ENCODE data around the gene PLEKHF1. TPM values are rescaled to one million over a fixed set of nuclear protein-coding genes. Genes with fewer than 3 reads are reported as not detected.

The PLEKHF1 gene
- total and polyA plus RNA-seq, 2 experiments from 2014 or later, result 10.1 to 25.1 TPM

- no peak overlapping the region for H3K27ac ChIP-seq (ENCODE audit: low read depth)
- H3K36me3 ChIP-seq (ENCODE audit: insufficient read depth), result no peaks in the 10 kb centered on the region
- peaks cover 10% of the 10 kb centered on the region for H3K9me3 Mint-ChIP-seq
- no peak overlapping the region for H3K27ac Mint-ChIP-seq
- DNase-seq (ENCODE audit: low spot score) (no peak), ATAC-seq (no peak)
- H3K9me2 ChIP-seq (ENCODE audit: insufficient read depth), result no peaks in the 10 kb centered on the region
- no peak overlapping the region for H3K4me2 ChIP-seq
- H2AFZ ChIP-seq, result no peak overlapping the region
- peaks cover 6% of the 10 kb centered on the region for H3K4me1 Mint-ChIP-seq
- H3K79me2 ChIP-seq (replicated peaks; ENCODE audit: insufficient read depth), result no peaks in the 10 kb centered on the region
- peaks cover 4% of the 10 kb centered on the region for H3K4me1 ChIP-seq (ENCODE audit: insufficient read depth)
- H3K27me3 ChIP-seq (ENCODE audit: insufficient read depth), result no peaks in the 10 kb centered on the region
- H3K36me3 Mint-ChIP-seq (ENCODE audit: low read depth), result no peaks in the 10 kb centered on the region
- no peaks in the 10 kb centered on the region for H3F3A ChIP-seq (replicated peaks; ENCODE audit: low read depth)
- H4K20me1 ChIP-seq (replicated peaks; ENCODE audit: insufficient read depth), result no peaks in the 10 kb centered on the region
- no peak overlapping the region for H3K4me3 ChIP-seq
- H3K27me3 Mint-ChIP-seq (ENCODE audit: insufficient read depth, low read depth, poor library complexity), result no peaks in the 10 kb centered on the region
- H3K4me3 Mint-ChIP-seq, result no peak overlapping the region
- TF ChIP-seq ZNF114 (CRISPR knock-in tag; IDR thresholded peaks at IDR 0.05) (no peak), STAT1 (IDR thresholded peaks at IDR 0.05; ENCODE audit: unreplicated experiment) (no peak), EZH2phosphoT487 (IDR thresholded peaks at IDR 0.05; ENCODE audit: unreplicated experiment) (no peak), NANOG (IDR thresholded peaks at IDR 0.05; ENCODE audit: borderline replicate concordance) (no peak), JUNB (IDR thresholded peaks at IDR 0.05; ENCODE audit: unreplicated experiment) (no peak), CTCF (conservative IDR thresholded peaks at IDR 0.05; ENCODE audit: low read depth in 2 of 2) (no peak), POLR2AphosphoS5 (IDR thresholded peaks at IDR 0.05; ENCODE audit: low read depth) (no peak), ETS1 (IDR thresholded peaks at IDR 0.05) (no peak), ZNF331 (CRISPR knock-in tag; IDR thresholded peaks at IDR 0.05; ENCODE audit: low read depth) (no peak)
Observed at GRCh38 chr19:29650772-29651387, 14.4 kb upstream of the PLEKHF1 start.

GRCh38 chr19:29651622-29652394 lies 13.5 kb upstream of the PLEKHF1 start:
- H3K4me3 ChIP-seq, result no peak overlapping the region
- H3K27me3 ChIP-seq (ENCODE audit: insufficient read depth), result no peaks in the 10 kb centered on the region
- H3K27ac ChIP-seq (ENCODE audit: low read depth), result no peak overlapping the region
- H3K27ac Mint-ChIP-seq, result no peak overlapping the region
- H3F3A ChIP-seq (replicated peaks; ENCODE audit: low read depth), result no peaks in the 10 kb centered on the region
- no peaks in the 10 kb centered on the region for H3K4me1 Mint-ChIP-seq
- H4K20me1 ChIP-seq (replicated peaks; ENCODE audit: insufficient read depth), result no peaks in the 10 kb centered on the region
- H3K36me3 Mint-ChIP-seq (ENCODE audit: low read depth), result no peaks in the 10 kb centered on the region
- H3K9me3 Mint-ChIP-seq, result peaks cover 10% of the 10 kb centered on the region
- no peaks in the 10 kb centered on the region for H3K27me3 Mint-ChIP-seq (ENCODE audit: insufficient read depth, low read depth, poor library complexity)
- H3K4me3 Mint-ChIP-seq, result no peak overlapping the region
- H3K36me3 ChIP-seq (ENCODE audit: insufficient read depth), result no peaks in the 10 kb centered on the region
- ATAC-seq (no peak), DNase-seq (ENCODE audit: low spot score) (no peak)
- H3K9me2 ChIP-seq (ENCODE audit: insufficient read depth), result no peaks in the 10 kb centered on the region
- H3K79me2 ChIP-seq (replicated peaks; ENCODE audit: insufficient read depth), result no peaks in the 10 kb centered on the region
- H2AFZ ChIP-seq, result no peak overlapping the region
- no peak overlapping the region for H3K4me2 ChIP-seq
- H3K4me1 ChIP-seq (ENCODE audit: insufficient read depth), result no peaks in the 10 kb centered on the region
- TF ChIP-seq CREB1 (CRISPR knock-in tag; IDR thresholded peaks at IDR 0.05; ENCODE audit: low read depth), result no peak
- TF ChIP-seq CTCF (conservative IDR thresholded peaks at IDR 0.05; ENCODE audit: low read depth in 2 of 2), result no peak
- no peak for TF ChIP-seq NANOG (IDR thresholded peaks at IDR 0.05; ENCODE audit: borderline replicate concordance)
- no peak for TF ChIP-seq JUNB (IDR thresholded peaks at IDR 0.05; ENCODE audit: unreplicated experiment)
- TF ChIP-seq ETS1 (IDR thresholded peaks at IDR 0.05), result no peak
- TF ChIP-seq STAT1 (IDR thresholded peaks at IDR 0.05; ENCODE audit: unreplicated experiment), result no peak
- TF ChIP-seq POLR2AphosphoS5 (IDR thresholded peaks at IDR 0.05; ENCODE audit: low read depth), result no peak
- TF ChIP-seq, protein P1, sequence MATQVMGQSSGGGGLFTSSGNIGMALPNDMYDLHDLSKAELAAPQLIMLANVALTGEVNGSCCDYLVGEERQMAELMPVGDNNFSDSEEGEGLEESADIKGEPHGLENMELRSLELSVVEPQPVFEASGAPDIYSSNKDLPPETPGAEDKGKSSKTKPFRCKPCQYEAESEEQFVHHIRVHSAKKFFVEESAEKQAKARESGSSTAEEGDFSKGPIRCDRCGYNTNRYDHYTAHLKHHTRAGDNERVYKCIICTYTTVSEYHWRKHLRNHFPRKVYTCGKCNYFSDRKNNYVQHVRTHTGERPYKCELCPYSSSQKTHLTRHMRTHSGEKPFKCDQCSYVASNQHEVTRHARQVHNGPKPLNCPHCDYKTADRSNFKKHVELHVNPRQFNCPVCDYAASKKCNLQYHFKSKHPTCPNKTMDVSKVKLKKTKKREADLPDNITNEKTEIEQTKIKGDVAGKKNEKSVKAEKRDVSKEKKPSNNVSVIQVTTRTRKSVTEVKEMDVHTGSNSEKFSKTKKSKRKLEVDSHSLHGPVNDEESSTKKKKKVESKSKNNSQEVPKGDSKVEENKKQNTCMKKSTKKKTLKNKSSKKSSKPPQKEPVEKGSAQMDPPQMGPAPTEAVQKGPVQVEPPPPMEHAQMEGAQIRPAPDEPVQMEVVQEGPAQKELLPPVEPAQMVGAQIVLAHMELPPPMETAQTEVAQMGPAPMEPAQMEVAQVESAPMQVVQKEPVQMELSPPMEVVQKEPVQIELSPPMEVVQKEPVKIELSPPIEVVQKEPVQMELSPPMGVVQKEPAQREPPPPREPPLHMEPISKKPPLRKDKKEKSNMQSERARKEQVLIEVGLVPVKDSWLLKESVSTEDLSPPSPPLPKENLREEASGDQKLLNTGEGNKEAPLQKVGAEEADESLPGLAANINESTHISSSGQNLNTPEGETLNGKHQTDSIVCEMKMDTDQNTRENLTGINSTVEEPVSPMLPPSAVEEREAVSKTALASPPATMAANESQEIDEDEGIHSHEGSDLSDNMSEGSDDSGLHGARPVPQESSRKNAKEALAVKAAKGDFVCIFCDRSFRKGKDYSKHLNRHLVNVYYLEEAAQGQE (IDR thresholded peaks at IDR 0.05; ENCODE audit: unreplicated experiment), result no peak
- no peak for TF ChIP-seq ZNF114 (CRISPR knock-in tag; IDR thresholded peaks at IDR 0.05)
- TF ChIP-seq EZH2phosphoT487 (IDR thresholded peaks at IDR 0.05; ENCODE audit: unreplicated experiment), result no peak
- TF ChIP-seq ZNF331 (CRISPR knock-in tag; IDR thresholded peaks at IDR 0.05; ENCODE audit: low read depth), result no peak

Data from GM23338 (cell line).